ENCODE data around the gene FIGLA.

The FIGLA gene

GRCh38 chr2:70765507-70765906, 24.9 kb downstream of the FIGLA start:
- Histone ChIP-seq H3K27me3 (ENCODE audit: control insufficient read depth, insufficient read depth, low read length, poor library complexity, severe bottlenecking) (no peaks in the 10 kb centered on the region), H3K4me1 (ENCODE audit: control insufficient read depth, insufficient read depth, low read length) (peaks cover 9% of the 10 kb centered on the region), H3K36me3 (ENCODE audit: control insufficient read depth, insufficient read depth, low read length) (no peaks in the 10 kb centered on the region), H3K9me3 (ENCODE audit: control insufficient read depth, low read length) (no peaks in the 10 kb centered on the region), H3K4me3 (ENCODE audit: insufficient read depth, low read depth, low read length) (no peak overlapping the region), H3K27ac (ENCODE audit: insufficient read depth, low read depth, low read length, poor library complexity, severe bottlenecking) (no peak overlapping the region)
- WGBS, 2 experiments, result 91 to 93% methylated on average over 7 of the region's 7 CpGs

- Histone ChIP-seq H3K36me3 (ENCODE audit: control insufficient read depth, insufficient read depth, low read length) (no peaks in the 10 kb centered on the region), H3K27me3 (ENCODE audit: control insufficient read depth, insufficient read depth, low read length, poor library complexity, severe bottlenecking) (no peaks in the 10 kb centered on the region), H3K27ac (ENCODE audit: insufficient read depth, low read depth, low read length, poor library complexity, severe bottlenecking) (no peak overlapping the region), H3K4me1 (ENCODE audit: control insufficient read depth, insufficient read depth, low read length) (peaks cover 11% of the 10 kb centered on the region), H3K4me3 (ENCODE audit: insufficient read depth, low read depth, low read length) (no peak overlapping the region), H3K9me3 (ENCODE audit: control insufficient read depth, low read length) (no peaks in the 10 kb centered on the region)
- 68 to 91% methylated on average over 1 of the region's 1 CpG for WGBS, 2 experiments
Observed at GRCh38 chr2:70759446-70759845, 31.0 kb downstream of the FIGLA start.

GRCh38 chr2:70757966-70758365, 32.5 kb downstream of the FIGLA start:
- no peaks in the 10 kb centered on the region for H3K36me3 ChIP-seq (ENCODE audit: control insufficient read depth, insufficient read depth, low read length)
- H3K4me3 ChIP-seq (ENCODE audit: insufficient read depth, low read depth, low read length), result no peak overlapping the region
- 94 to 96% methylated on average over 7 of the region's 7 CpGs for WGBS, 2 experiments
- H3K27ac ChIP-seq (ENCODE audit: insufficient read depth, low read depth, low read length, poor library complexity, severe bottlenecking), result no peak overlapping the region
- no peaks in the 10 kb centered on the region for H3K9me3 ChIP-seq (ENCODE audit: control insufficient read depth, low read length)
- H3K4me1 ChIP-seq (ENCODE audit: control insufficient read depth, insufficient read depth, low read length), result peaks cover 14% of the 10 kb centered on the region
- no peaks in the 10 kb centered on the region for H3K27me3 ChIP-seq (ENCODE audit: control insufficient read depth, insufficient read depth, low read length, poor library complexity, severe bottlenecking)

- WGBS, 2 experiments, result 89 to 93% methylated on average over 4 of the region's 4 CpGs
- Histone ChIP-seq H3K27ac (ENCODE audit: insufficient read depth, low read depth, low read length, poor library complexity, severe bottlenecking) (no peak overlapping the region), H3K4me1 (ENCODE audit: control insufficient read depth, insufficient read depth, low read length) (peaks cover 14% of the 10 kb centered on the region), H3K9me3 (ENCODE audit: control insufficient read depth, low read length) (no peaks in the 10 kb centered on the region), H3K4me3 (ENCODE audit: insufficient read depth, low read depth, low read length) (no peak overlapping the region), H3K27me3 (ENCODE audit: control insufficient read depth, insufficient read depth, low read length, poor library complexity, severe bottlenecking) (no peaks in the 10 kb centered on the region), H3K36me3 (ENCODE audit: control insufficient read depth, insufficient read depth, low read length) (no peaks in the 10 kb centered on the region)
Observed at GRCh38 chr2:70757360-70757759, 33.1 kb downstream of the FIGLA start.

- no peaks in the 10 kb centered on the region for H3K36me3 ChIP-seq (ENCODE audit: control insufficient read depth, insufficient read depth, low read length)
- no peak overlapping the region for H3K4me3 ChIP-seq (ENCODE audit: insufficient read depth, low read depth, low read length)
- peaks cover 14% of the 10 kb centered on the region for H3K4me1 ChIP-seq (ENCODE audit: control insufficient read depth, insufficient read depth, low read length)
- H3K27me3 ChIP-seq (ENCODE audit: control insufficient read depth, insufficient read depth, low read length, poor library complexity, severe bottlenecking), result no peaks in the 10 kb centered on the region
- no peaks in the 10 kb centered on the region for H3K9me3 ChIP-seq (ENCODE audit: control insufficient read depth, low read length)
- 96 to 98% methylated on average over 3 of the region's 3 CpGs for WGBS, 2 experiments
- H3K27ac ChIP-seq (ENCODE audit: insufficient read depth, low read depth, low read length, poor library complexity, severe bottlenecking), result no peak overlapping the region
Observed at GRCh38 chr2:70756128-70756527, 34.3 kb downstream of the FIGLA start.

- H3K4me1 ChIP-seq (ENCODE audit: control insufficient read depth, insufficient read depth, low read length), result peaks cover 4% of the 10 kb centered on the region
- H3K27me3 ChIP-seq (ENCODE audit: control insufficient read depth, insufficient read depth, low read length, poor library complexity, severe bottlenecking), result no peaks in the 10 kb centered on the region
- no peak overlapping the region for H3K4me3 ChIP-seq (ENCODE audit: insufficient read depth, low read depth, low read length)
- H3K36me3 ChIP-seq (ENCODE audit: control insufficient read depth, insufficient read depth, low read length), result no peaks in the 10 kb centered on the region
- no peak overlapping the region for H3K27ac ChIP-seq (ENCODE audit: insufficient read depth, low read depth, low read length, poor library complexity, severe bottlenecking)
- no peaks in the 10 kb centered on the region for H3K9me3 ChIP-seq (ENCODE audit: control insufficient read depth, low read length)
- WGBS, 2 experiments, result 88 to 95% methylated on average over 4 of the region's 4 CpGs
Observed at GRCh38 chr2:70753902-70754301, 36.5 kb downstream of the FIGLA start.

- Histone ChIP-seq H3K27ac (ENCODE audit: insufficient read depth, low read depth, low read length, poor library complexity, severe bottlenecking) (no peak overlapping the region), H3K4me3 (ENCODE audit: insufficient read depth, low read depth, low read length) (no peak overlapping the region), H3K27me3 (ENCODE audit: control insufficient read depth, insufficient read depth, low read length, poor library complexity, severe bottlenecking) (no peaks in the 10 kb centered on the region), H3K36me3 (ENCODE audit: control insufficient read depth, insufficient read depth, low read length) (no peaks in the 10 kb centered on the region), H3K4me1 (ENCODE audit: control insufficient read depth, insufficient read depth, low read length) (peaks cover 4% of the 10 kb centered on the region), H3K9me3 (ENCODE audit: control insufficient read depth, low read length) (no peaks in the 10 kb centered on the region)
Observed at GRCh38 chr2:70753031-70753430, 37.4 kb downstream of the FIGLA start.

- 96 to 100% methylated on average over 1 of the region's 1 CpG for WGBS, 2 experiments
- no peaks in the 10 kb centered on the region for H3K36me3 ChIP-seq (ENCODE audit: control insufficient read depth, insufficient read depth, low read length)
- no peaks in the 10 kb centered on the region for H3K27me3 ChIP-seq (ENCODE audit: control insufficient read depth, insufficient read depth, low read length, poor library complexity, severe bottlenecking)
- peaks cover 4% of the 10 kb centered on the region for H3K4me1 ChIP-seq (ENCODE audit: control insufficient read depth, insufficient read depth, low read length)
- no peak overlapping the region for H3K27ac ChIP-seq (ENCODE audit: insufficient read depth, low read depth, low read length, poor library complexity, severe bottlenecking)
- H3K4me3 ChIP-seq (ENCODE audit: insufficient read depth, low read depth, low read length), result no peak overlapping the region
- H3K9me3 ChIP-seq (ENCODE audit: control insufficient read depth, low read length), result no peaks in the 10 kb centered on the region
Observed at GRCh38 chr2:70752396-70752795, 38.0 kb downstream of the FIGLA start.

GRCh38 chr2:70751881-70752280, 38.6 kb downstream of the FIGLA start:
- no peaks in the 10 kb centered on the region for H3K27me3 ChIP-seq (ENCODE audit: control insufficient read depth, insufficient read depth, low read length, poor library complexity, severe bottlenecking)
- 92 to 97% methylated on average over 4 of the region's 4 CpGs for WGBS, 2 experiments
- no peaks in the 10 kb centered on the region for H3K9me3 ChIP-seq (ENCODE audit: control insufficient read depth, low read length)
- H3K36me3 ChIP-seq (ENCODE audit: control insufficient read depth, insufficient read depth, low read length), result no peaks in the 10 kb centered on the region
- peaks cover 4% of the 10 kb centered on the region for H3K4me1 ChIP-seq (ENCODE audit: control insufficient read depth, insufficient read depth, low read length)
- H3K27ac ChIP-seq (ENCODE audit: insufficient read depth, low read depth, low read length, poor library complexity, severe bottlenecking), result no peak overlapping the region
- no peak overlapping the region for H3K4me3 ChIP-seq (ENCODE audit: insufficient read depth, low read depth, low read length)

- WGBS, 2 experiments, result 94 to 100% methylated on average over 1 of the region's 1 CpG
- Histone ChIP-seq H3K36me3 (ENCODE audit: control insufficient read depth, insufficient read depth, low read length) (no peaks in the 10 kb centered on the region), H3K9me3 (ENCODE audit: control insufficient read depth, low read length) (no peaks in the 10 kb centered on the region)
Observed at GRCh38 chr2:70750320-70750719, 40.1 kb downstream of the FIGLA start.

More at GRCh38 chr2:70750320-70750719, 40.1 kb downstream of the FIGLA start:
- H3K4me1 ChIP-seq (ENCODE audit: control insufficient read depth, insufficient read depth, low read length), result peaks cover 10% of the 10 kb centered on the region
- no peak overlapping the region for H3K27ac ChIP-seq (ENCODE audit: insufficient read depth, low read depth, low read length, poor library complexity, severe bottlenecking)
- no peaks in the 10 kb centered on the region for H3K27me3 ChIP-seq (ENCODE audit: control insufficient read depth, insufficient read depth, low read length, poor library complexity, severe bottlenecking)
- no peak overlapping the region for H3K4me3 ChIP-seq (ENCODE audit: insufficient read depth, low read depth, low read length)

All from ectodermal cell (in vitro differentiated cells).